HEK293T (cell line): ENCODE data around the gene POU2F3.

Experiments used
- CTCF ChIA-PET: fragments of 350-600 bp; formaldehyde crosslinking; extraction: SDS; loops from one replicate; lab custom pipeline; 2021; ENCODE audit warnings: antibody characterized with exemption, inconsistent platforms; lab: Yijun Ruan, JAX
- POLR2A ChIA-PET: fragments of 350-600 bp; formaldehyde crosslinking; extraction: SDS; loops from one replicate; lab custom pipeline; 2020; ENCODE audit warnings: antibody characterized with exemption, inconsistent platforms; lab: Yijun Ruan, JAX
- DNase-seq: peaks from one replicate; pipeline ENCODE4 v3.0.0; 2012; ENCODE audit warnings: mixed read lengths; ENCODE audit errors: extremely low spot score
- ARNT ChIP-seq: fragments of 450-650 bp; IDR thresholded peaks from 2 replicates; pipeline ENCODE4 v1.6.1; 2017; ENCODE audit warnings: mild to moderate bottlenecking
- BHLHE40 ChIP-seq: fragments of 450-650 bp; IDR thresholded peaks from 2 replicates; pipeline ENCODE4 v1.6.1; 2016; ENCODE audit warnings: mild to moderate bottlenecking, moderate library complexity, borderline replicate concordance
- CTBP1 ChIP-seq: fragments of 450-650 bp; IDR thresholded peaks from 2 replicates; pipeline ENCODE4 v1.6.1; 2016; ENCODE audit warnings: borderline replicate concordance
- ELF4 ChIP-seq: fragments of 450-650 bp; IDR thresholded peaks from 2 replicates; pipeline ENCODE4 v1.6.1; 2017; ENCODE audit warnings: antibody characterized with exemption
- FOXA1 ChIP-seq: fragments of 450-650 bp; IDR thresholded peaks from 2 replicates; pipeline ENCODE4 v1.6.1; 2016; ENCODE audit warnings: mild to moderate bottlenecking
- FOXK2 ChIP-seq: fragments of 450-650 bp; IDR thresholded peaks from 2 replicates; pipeline ENCODE4 v1.6.1; 2016; ENCODE audit warnings: mild to moderate bottlenecking
- FOXM1 ChIP-seq: fragments of 450-650 bp; IDR thresholded peaks from 2 replicates; pipeline ENCODE4 v1.6.1; 2017; ENCODE audit warnings: mild to moderate bottlenecking, borderline replicate concordance
- HDGF ChIP-seq: fragments of 450-650 bp; IDR thresholded peaks from 2 replicates; pipeline ENCODE4 v1.6.1; 2017; ENCODE audit warnings: antibody characterized with exemption, borderline replicate concordance
- L3MBTL2 ChIP-seq: fragments of 450-650 bp; conservative IDR thresholded peaks from 2 replicates; pipeline ENCODE4 v1.6.1; 2016; ENCODE audit warnings: mild to moderate bottlenecking
- LEF1 ChIP-seq: fragments of 450-650 bp; IDR thresholded peaks from 2 replicates; pipeline ENCODE4 v1.6.1; 2017; ENCODE audit warnings: mild to moderate bottlenecking, borderline replicate concordance
- NFRKB ChIP-seq: fragments of 450-650 bp; IDR thresholded peaks from 2 replicates; pipeline ENCODE4 v1.6.1; 2016; ENCODE audit warnings: mild to moderate bottlenecking, moderate library complexity
- SP1 ChIP-seq: fragments of 450-650 bp; IDR thresholded peaks from 2 replicates; pipeline ENCODE4 v1.6.1; 2017
- SUZ12 ChIP-seq: fragments of 450-650 bp; IDR thresholded peaks from 2 replicates; pipeline ENCODE4 v1.6.1; 2016; ENCODE audit warnings: mild to moderate bottlenecking
- TARDBP ChIP-seq: fragments of 450-650 bp; IDR thresholded peaks from 2 replicates; pipeline ENCODE4 v1.6.1; 2016
- ZNF384 ChIP-seq: fragments of 450-650 bp; IDR thresholded peaks from 2 replicates; pipeline ENCODE4 v1.6.1; 2016
- TF ChIP-seq, protein P1 (sequence below): fragments of 450-650 bp; IDR thresholded peaks from 2 replicates; pipeline ENCODE4 v1.6.1; 2016

The POU2F3 gene

GRCh38 chr11:120255519-120255866, 15.6 kb downstream of the POU2F3 start:
- TF ChIP-seq L3MBTL2 (no peak), ZNF384 (no peak), BHLHE40 (no peak)
- ChIA-PET POLR2A (no interaction called here), CTCF (interaction anchor here (0.5 kb wide), 1 partner anchor 59 kb away, joined by 4 read pairs; no protein-coding TSS in a partner anchor)

DNA sequence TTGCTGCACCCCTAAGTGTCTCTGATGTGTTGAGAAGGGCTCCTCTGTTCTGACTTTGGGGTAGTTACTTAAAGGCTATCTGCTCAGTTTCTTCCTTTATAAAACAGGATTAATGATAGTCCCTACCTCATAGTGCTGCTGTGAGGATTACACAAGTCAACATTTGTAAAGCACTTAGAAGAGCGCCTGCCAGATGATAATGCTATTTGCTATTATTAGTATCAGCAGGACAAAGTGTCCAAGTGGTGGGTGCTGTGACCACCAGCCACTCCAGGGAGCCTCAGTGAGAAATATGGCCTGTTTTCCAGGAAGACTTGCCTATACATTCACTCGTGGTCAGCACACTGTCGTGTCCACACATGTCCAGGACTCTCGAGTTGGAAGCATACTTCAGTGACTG, 16.2 kb downstream of the POU2F3 start:
- CTCF ChIA-PET = interaction anchor here (0.5 kb wide), 1 partner anchor 59 kb away, joined by 4 read pairs; no protein-coding TSS in a partner anchor

More at GRCh38 chr11:120255519-120255866, 15.6 kb downstream of the POU2F3 start:
- no peak for DNase-seq

DNA sequence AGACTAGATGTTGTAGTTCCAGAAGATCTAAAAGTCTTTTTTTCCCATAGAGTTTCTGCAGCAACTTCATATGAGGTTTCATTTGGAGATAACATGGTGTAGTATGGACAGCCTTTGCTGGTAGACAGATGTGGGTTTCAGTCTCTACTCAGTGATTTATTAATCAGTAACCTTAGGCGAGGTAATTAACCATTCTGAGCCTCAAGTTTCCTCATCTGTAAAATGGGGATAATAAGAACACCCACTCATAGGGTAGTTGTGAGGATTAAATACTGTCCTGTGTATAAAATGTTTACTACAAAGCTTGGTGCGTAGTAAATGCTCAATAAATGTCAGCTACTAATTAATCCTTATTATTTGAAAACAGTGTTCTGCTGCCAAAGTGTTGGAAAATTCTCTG, 16.8 kb downstream of the POU2F3 start:
- ChIA-PET CTCF (no interaction called here), POLR2A (no interaction called here)
- DNase-seq = no peak
- no peak for TF ChIP-seq FOXM1
- TF ChIP-seq NFRKB = no peak
- TF ChIP-seq L3MBTL2 = no peak
- TF ChIP-seq CTBP1 = no peak
- no peak for TF ChIP-seq ZNF384

More for the DNA sequence above, 16.2 kb downstream of the POU2F3 start:
- no peak for DNase-seq
- POLR2A ChIA-PET = no interaction called here
- TF ChIP-seq SP1 = no peak
- no peak for TF ChIP-seq FOXA1
- TF ChIP-seq, protein P1, sequence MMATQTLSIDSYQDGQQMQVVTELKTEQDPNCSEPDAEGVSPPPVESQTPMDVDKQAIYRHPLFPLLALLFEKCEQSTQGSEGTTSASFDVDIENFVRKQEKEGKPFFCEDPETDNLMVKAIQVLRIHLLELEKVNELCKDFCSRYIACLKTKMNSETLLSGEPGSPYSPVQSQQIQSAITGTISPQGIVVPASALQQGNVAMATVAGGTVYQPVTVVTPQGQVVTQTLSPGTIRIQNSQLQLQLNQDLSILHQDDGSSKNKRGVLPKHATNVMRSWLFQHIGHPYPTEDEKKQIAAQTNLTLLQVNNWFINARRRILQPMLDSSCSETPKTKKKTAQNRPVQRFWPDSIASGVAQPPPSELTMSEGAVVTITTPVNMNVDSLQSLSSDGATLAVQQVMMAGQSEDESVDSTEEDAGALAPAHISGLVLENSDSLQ = no peak
- no peak for TF ChIP-seq FOXK2
- no peak for TF ChIP-seq LEF1
- TF ChIP-seq SUZ12 = no peak
- TF ChIP-seq ARNT = no peak
- TF ChIP-seq ELF4 = no peak
- no peak for TF ChIP-seq L3MBTL2
- TF ChIP-seq TARDBP = no peak
- no peak for TF ChIP-seq FOXM1
- no peak for TF ChIP-seq HDGF
- TF ChIP-seq ZNF384 = no peak
- TF ChIP-seq CTBP1 = no peak
- TF ChIP-seq BHLHE40 = no peak
- no peak for TF ChIP-seq NFRKB

DNA sequence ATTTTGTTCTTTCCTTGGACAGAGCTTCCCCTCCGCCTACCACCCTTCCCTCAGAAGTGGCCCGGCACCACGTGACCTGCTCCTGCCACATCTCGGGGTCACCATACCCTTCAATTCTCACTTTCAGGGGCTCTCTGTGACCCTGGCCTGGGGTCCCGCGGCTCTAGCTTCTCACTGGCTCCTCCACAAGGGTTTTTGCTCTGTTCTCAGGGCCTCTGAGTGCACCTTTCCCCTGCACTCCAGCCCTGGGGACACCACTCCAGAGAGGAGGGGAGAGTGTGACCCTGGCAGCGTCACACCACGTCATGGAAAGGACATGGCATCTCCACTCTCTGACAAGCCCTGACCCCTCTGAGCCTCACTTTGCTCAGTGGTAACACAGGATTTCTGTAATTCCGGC, 17.4 kb downstream of the POU2F3 start:
- ChIA-PET CTCF (no interaction called here), POLR2A (no interaction called here)
- DNase-seq = no peak
- TF ChIP-seq LEF1 = no peak
- no peak for TF ChIP-seq BHLHE40
- TF ChIP-seq L3MBTL2 = no peak

DNA sequence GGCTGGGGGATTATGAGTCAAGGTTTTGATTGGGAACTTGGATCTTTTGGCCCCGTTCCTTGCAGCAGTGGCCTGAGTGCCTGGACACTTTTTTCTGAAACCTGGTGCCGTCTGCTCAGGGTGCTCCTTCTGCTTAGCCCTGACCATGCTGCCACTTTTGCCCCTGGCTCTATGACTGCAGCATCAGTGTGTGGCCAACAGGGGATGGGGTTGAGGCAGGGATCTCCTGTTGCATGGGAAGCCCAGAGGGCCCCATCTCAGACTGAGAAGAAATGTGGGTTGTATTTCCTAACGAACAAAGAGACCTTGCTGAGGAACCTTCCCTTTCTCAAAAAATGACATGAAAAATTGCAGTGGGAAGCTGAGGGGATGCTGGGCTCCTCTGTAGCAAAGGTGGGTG, 18.7 kb downstream of the POU2F3 start:
- ChIA-PET POLR2A (no interaction called here), CTCF (interaction anchor here (0.6 to 0.8 kb wide), 2 partner anchors 14 to 348 kb away, joined by 3 read pairs; no protein-coding TSS in a partner anchor)
- no peak for DNase-seq
- TF ChIP-seq FOXA1 = no peak
- TF ChIP-seq CTBP1 = no peak

- POLR2A ChIA-PET = no interaction called here
- CTCF ChIA-PET = no interaction called here
- DNase-seq = no peak
- no peak for TF ChIP-seq SUZ12
- TF ChIP-seq L3MBTL2 = no peak
- no peak for TF ChIP-seq ARNT
- TF ChIP-seq ZNF384 = no peak
- TF ChIP-seq SP1 = no peak
- no peak for TF ChIP-seq FOXM1
- TF ChIP-seq, protein P1 = no peak
- no peak for TF ChIP-seq BHLHE40
- no peak for TF ChIP-seq FOXA1
- TF ChIP-seq FOXK2 = no peak
Measured at GRCh38 chr11:120259241-120259640, 19.3 kb downstream of the POU2F3 start.

DNA sequence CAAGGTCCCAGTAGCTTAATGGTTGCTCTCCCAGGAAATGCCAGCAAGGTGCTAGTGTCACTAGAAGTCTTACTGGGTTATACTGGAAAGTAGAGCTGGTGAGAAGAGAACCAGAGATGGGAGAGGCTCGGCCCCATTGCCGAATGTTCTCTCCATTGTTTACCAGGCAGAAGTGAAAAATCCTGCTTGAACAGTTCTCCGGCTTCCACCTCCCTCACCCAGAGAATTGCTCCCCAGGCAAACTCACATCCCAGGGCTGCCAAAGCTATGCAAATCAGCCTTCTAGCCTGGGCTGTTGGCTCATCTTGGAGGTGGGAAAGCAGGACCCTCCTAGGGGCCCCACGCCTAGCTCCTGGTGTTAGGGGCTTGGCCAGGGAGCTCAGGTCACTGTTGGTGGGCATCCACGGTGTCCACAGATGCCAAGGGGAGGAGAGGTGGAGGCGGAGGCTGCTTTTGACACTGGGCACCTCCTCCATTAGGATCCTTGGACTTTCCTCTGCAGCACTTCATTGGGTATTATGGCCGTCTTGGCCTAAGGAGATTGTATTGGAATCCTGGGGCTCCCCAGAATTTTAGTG, 20.1 kb downstream of the POU2F3 start:
- ChIA-PET CTCF (interaction anchor here (0.6 kb wide), 1 partner anchor 481 kb away, joined by 3 read pairs; no protein-coding TSS in a partner anchor), POLR2A (no interaction called here)
- no peak for TF ChIP-seq SUZ12
- TF ChIP-seq FOXM1 = no peak
- no peak for TF ChIP-seq L3MBTL2
- TF ChIP-seq ELF4 = no peak
- no peak for TF ChIP-seq LEF1
- no peak for TF ChIP-seq ARNT
- no peak for TF ChIP-seq FOXA1
- TF ChIP-seq NFRKB = no peak
- no peak for TF ChIP-seq ZNF384
- no peak for TF ChIP-seq TARDBP
- TF ChIP-seq HDGF = no peak
- TF ChIP-seq FOXK2 = no peak
- no peak for TF ChIP-seq CTBP1
- no peak for TF ChIP-seq SP1
- no peak for TF ChIP-seq BHLHE40
- DNase-seq = no peak
